Measurements from ENCODE around the gene COBL. TPM values are rescaled to one million over a fixed set of nuclear protein-coding genes. Genes with fewer than 3 reads are reported as not detected.

The COBL gene
- polyA plus RNA-seq, 3 donors, result not detected

- no peak overlapping the region for H3K4me2 ChIP-seq (replicated peaks; ENCODE audit: extremely low read depth, low read length, poor library complexity, severe bottlenecking)
- TF ChIP-seq CTCF (IDR thresholded peaks at IDR 0.05), result no peak
- H3K27me3 ChIP-seq (ENCODE audit: control insufficient read depth in 2 of 2, insufficient read depth in 2 of 2, low read length in 2 of 2), result no peaks in the 10 kb centered on the region
- no peak overlapping the region for H3K4me3 Mint-ChIP-seq
- no peaks in the 10 kb centered on the region for H3K4me1 Mint-ChIP-seq
- intact Hi-C loops (cut with micrococcal nuclease), result no loop called here
- H3K79me2 ChIP-seq (ENCODE audit: insufficient read depth, low read length), result no peaks in the 10 kb centered on the region
- H3K9ac ChIP-seq (ENCODE audit: insufficient read depth, low read length, poor library complexity, severe bottlenecking), result no peak overlapping the region
- no peaks in the 10 kb centered on the region for H3K9me3 ChIP-seq (replicated peaks in 1 of 2; ENCODE audit: control insufficient read depth in 1 of 2, insufficient read depth in 1 of 2, low read length in 2 of 2)
- no peak overlapping the region for H2AFZ ChIP-seq (ENCODE audit: insufficient read depth, low read depth, low read length, poor library complexity, severe bottlenecking)
- WGBS (ENCODE audit: insufficient coverage), result 90% methylated on average over 3 of the region's 6 CpGs
- no peaks in the 10 kb centered on the region for H3K4me1 ChIP-seq (ENCODE audit: control insufficient read depth in 1 of 2, insufficient read depth in 2 of 2, low read length in 2 of 2)
- no peak overlapping the region for H3K4me3 ChIP-seq (replicated peaks in 1 of 3; ENCODE audit: low read depth in 2 of 3, low read length in 3 of 3)
- no peaks in the 10 kb centered on the region for H4K20me1 ChIP-seq (ENCODE audit: insufficient read depth, low read length)
- no peak for DNase-seq
- no peaks in the 10 kb centered on the region for H3K36me3 ChIP-seq (replicated peaks in 1 of 2; ENCODE audit: control insufficient read depth in 1 of 2, insufficient read depth in 2 of 2, low read length in 2 of 2)
- peaks cover 0 to 4% (median 0%) of the 10 kb centered on the region in 7 donors for H3K9me3 Mint-ChIP-seq
- no peaks in the 10 kb centered on the region for H3K27me3 Mint-ChIP-seq (ENCODE audit: low read depth in 3 of 3)
- H3K27ac Mint-ChIP-seq, result no peak overlapping the region
- no peaks in the 10 kb centered on the region for H3K36me3 Mint-ChIP-seq
- H3K27ac ChIP-seq (ENCODE audit: low read depth in 1 of 2, low read length in 2 of 2), result no peak overlapping the region
Measured at GRCh38 chr7:51080216-51080615, 236.4 kb downstream of the COBL start.

- Histone ChIP-seq H3K9me3 (replicated peaks in 1 of 2; ENCODE audit: control insufficient read depth in 1 of 2, insufficient read depth in 1 of 2, low read length in 2 of 2) (no peaks in the 10 kb centered on the region), H2AFZ (ENCODE audit: insufficient read depth, low read depth, low read length, poor library complexity, severe bottlenecking) (no peak overlapping the region), H3K27ac (ENCODE audit: low read depth in 1 of 2, low read length in 2 of 2) (no peak overlapping the region), H3K4me3 (replicated peaks in 1 of 3; ENCODE audit: low read depth in 2 of 3, low read length in 3 of 3) (no peak overlapping the region), H4K20me1 (ENCODE audit: insufficient read depth, low read length) (no peaks in the 10 kb centered on the region), H3K4me2 (replicated peaks; ENCODE audit: extremely low read depth, low read length, poor library complexity, severe bottlenecking) (no peak overlapping the region), H3K27me3 (ENCODE audit: control insufficient read depth in 2 of 2, insufficient read depth in 2 of 2, low read length in 2 of 2) (no peaks in the 10 kb centered on the region), H3K4me1 (ENCODE audit: control insufficient read depth in 1 of 2, insufficient read depth in 2 of 2, low read length in 2 of 2) (no peaks in the 10 kb centered on the region), H3K36me3 (replicated peaks in 1 of 2; ENCODE audit: control insufficient read depth in 1 of 2, insufficient read depth in 2 of 2, low read length in 2 of 2) (no peaks in the 10 kb centered on the region), H3K79me2 (ENCODE audit: insufficient read depth, low read length) (no peaks in the 10 kb centered on the region), H3K9ac (ENCODE audit: insufficient read depth, low read length, poor library complexity, severe bottlenecking) (no peak overlapping the region)
- intact Hi-C loops (cut with micrococcal nuclease), result no loop called here
- Mint-ChIP-seq H3K4me3 (no peak overlapping the region), H3K9me3 (peaks cover 0 to 4% (median 0%) of the 10 kb centered on the region in 7 donors), H3K36me3 (no peaks in the 10 kb centered on the region), H3K27ac (no peak overlapping the region), H3K4me1 (no peaks in the 10 kb centered on the region), H3K27me3 (ENCODE audit: low read depth in 3 of 3) (no peaks in the 10 kb centered on the region)
- no peak for DNase-seq
- no peak for TF ChIP-seq CTCF (IDR thresholded peaks at IDR 0.05)
- WGBS (ENCODE audit: insufficient coverage), result 96% methylated on average over 3 of the region's 4 CpGs
Measured at GRCh38 chr7:51079494-51079893, 237.1 kb downstream of the COBL start.

All from CD14-positive monocyte (primary cell).